GM21619 (cell line): Measurements from ENCODE around the gene EFCAB8.

ENCODE experiments used
- ATAC-seq: cut with Tn5 transposase; IDR thresholded peaks from one replicate; pipeline ENCODE4 v1.9.1; 2021; ENCODE audit not compliant: unreplicated experiment

Gene EFCAB8

GRCh38 chr20:32909896-32910571, 51.3 kb downstream of the EFCAB8 start:
- no peak for ATAC-seq

DNA sequence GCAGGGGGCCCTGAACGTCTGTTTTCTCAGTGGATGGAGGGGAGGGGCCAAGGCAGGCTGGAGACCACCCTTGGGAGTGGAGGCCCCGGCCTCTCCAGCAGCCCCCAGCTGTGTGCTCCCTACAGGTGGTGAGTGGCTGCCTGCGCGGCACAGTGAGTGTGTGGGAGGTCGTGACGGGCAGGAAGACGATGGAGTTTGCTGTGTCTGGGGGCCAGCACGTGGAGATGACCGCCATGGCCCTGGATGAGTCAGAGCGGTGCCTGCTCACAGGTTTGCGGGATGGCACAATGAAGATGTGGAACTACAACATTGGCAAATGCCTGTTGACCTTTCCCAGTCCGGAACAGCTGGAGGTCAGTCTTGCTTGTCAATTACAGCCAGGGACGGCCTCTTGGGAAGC, 52.6 kb downstream of the EFCAB8 start:
- no peak for ATAC-seq

DNA sequence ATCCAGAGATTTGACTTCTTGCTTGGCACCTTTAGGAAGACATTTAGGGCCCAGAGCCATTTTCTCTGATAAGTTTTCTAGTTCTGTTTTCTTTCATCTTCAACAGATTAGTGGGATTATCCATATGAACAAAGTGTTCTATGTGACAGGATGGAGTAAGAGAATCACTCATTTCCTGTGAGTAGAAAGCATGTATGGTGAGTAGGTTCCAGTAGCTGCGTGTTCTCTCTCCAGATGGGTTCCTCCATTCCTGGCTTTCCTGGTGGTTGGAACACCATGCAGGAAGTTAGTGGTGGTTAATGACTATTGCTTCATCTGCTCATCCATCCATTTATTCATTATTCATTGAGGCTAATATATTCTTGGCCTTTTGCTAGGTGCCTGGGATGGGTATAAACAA, 54.0 kb downstream of the EFCAB8 start:
- no peak for ATAC-seq

DNA sequence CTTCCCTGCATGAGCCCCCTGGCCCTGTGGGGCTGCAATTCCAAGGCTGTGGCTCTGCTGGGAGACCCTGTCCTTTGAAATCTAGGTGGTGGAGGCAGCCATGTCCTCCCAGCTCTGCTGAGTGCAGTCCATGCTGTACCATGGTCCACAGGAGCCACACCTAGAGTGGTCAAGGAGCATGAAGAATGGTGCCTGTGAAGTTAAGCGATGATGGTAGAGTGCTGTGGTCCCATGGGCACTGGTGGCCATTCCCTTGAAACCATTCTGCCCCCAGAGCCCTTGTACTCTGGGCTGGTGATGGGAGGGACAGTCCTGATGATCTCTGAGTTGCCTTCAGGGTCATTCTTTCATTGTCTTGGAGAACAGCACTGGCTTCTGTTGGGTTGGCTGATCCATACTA, 55.3 kb downstream of the EFCAB8 start:
- no peak for ATAC-seq

- ATAC-seq: no peak
These were observed 58.6 kb downstream of the EFCAB8 start for GRCh38 chr20:32917191-32917950.

DNA sequence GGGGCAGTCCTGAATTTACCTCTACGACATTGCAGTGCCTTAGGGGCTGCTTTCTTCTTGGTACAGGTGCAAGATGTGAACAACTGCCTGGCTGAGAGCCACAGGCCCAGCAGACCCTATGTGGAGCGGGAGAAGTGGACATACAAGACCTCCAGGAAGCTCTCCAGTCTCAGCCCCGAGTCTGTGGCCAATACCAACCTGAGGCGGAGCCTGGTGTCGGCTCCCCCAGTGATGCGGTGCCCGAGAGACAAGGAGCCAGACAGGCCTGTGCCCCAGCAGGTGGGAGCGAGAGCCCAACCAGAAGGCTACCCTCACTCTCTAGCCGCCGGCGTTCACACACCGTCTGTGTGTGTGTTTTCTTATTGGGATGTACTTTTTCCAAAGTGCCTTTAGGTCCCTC, 59.6 kb downstream of the EFCAB8 start:
- ATAC-seq: no peak

GRCh38 chr20:32918751-32919150, 60.0 kb downstream of the EFCAB8 start:
- no peak for ATAC-seq

- ATAC-seq: no peak
These were observed 61.3 kb downstream of the EFCAB8 start for GRCh38 chr20:32920066-32920465.

- no peak for ATAC-seq
These were observed 62.0 kb downstream of the EFCAB8 start for GRCh38 chr20:32920530-32921298.

DNA sequence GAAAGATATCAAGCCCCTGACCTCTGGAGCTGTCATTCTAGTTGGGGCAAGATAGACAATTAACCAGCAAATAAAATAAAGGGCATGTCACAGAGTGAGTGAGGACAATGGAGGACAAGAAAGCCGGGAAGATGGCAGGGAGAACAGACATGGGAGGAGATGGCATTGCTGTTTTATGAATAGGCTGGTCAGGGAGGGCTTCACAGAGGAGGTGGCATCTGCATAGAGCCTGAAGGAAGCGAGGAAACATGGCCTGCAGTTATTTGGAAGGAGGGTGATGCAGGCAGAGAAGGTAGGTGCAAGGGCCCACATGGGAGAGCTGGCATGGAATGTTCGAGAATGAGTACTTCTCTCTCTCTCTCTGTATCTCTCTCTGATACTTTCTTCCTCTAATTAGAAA, 63.7 kb downstream of the EFCAB8 start:
- ATAC-seq: no peak

DNA sequence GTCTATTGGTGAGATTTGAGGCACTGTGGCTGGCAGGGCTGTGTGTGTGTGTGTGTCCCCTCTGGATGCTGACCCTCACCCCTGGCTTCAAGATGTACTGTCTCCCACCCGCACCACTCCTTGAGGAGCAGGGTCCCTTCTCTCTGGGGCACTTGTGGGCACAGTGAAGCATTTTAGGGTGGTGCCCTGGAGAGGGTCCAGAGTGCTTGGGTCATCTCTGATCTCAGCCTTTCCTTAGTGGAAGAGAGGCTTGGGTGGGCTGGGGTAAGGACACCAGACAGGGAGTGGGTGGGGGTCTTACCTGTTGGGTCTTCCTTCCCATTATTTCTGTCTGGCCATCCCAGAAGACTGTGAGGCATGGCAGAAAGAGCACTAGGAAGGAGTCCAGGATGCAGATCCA, 66.1 kb downstream of the EFCAB8 start:
- no peak for ATAC-seq

DNA sequence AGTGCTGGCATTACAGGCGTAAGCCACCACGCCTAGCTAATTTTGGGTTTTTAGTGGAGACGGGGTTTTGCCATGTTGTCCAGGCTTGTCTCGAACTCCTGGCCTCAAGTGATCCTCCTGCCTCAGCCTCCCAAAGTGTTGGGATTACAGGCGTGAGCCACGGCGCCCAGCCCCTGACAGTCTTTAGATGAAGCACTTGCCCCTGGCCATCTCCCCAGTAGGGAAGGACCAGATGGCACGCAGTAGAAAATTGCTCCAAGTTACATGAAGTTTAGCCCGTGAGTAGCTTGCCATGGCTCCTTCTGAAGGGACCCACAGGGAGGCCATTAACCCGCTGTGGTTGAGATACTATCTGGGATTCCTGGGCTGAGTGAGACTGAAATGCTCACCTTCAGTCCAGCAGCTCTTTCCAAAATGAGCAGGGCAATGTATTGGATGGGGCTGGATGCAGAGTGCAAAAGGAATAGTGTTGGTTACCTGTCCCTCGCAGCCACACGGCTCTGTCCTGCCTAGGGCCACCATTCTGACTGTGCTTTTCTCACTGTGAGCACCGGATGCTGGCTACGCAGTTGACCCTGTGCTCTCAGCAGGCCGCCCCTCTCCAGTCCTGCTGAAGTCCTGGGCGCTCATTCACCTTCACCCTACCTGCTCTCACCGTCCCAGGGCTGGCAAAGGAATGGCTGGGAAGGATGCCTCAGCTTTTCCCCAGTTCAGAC, 66.9 kb downstream of the EFCAB8 start:
- ATAC-seq: no peak

DNA sequence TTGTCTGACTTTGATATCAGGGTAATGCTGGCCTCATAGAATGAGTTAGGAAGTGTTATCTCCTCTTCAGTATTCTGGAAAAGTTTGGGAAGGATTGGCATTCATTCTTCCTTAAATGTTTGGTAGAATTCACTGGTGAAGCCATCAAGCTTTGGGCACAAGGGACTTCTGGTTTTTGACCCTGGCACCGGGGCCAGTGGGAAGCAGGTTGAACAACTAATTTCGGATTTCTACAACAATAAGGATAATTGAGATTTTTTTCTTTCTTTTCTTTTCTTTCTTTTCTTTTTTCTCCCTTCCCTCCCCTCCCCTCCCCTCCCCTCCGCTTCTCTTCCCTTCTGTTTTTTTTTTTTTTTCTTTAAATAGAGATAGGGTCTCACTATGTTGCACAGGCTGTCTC, 70.4 kb downstream of the EFCAB8 start:
- ATAC-seq: no peak

DNA sequence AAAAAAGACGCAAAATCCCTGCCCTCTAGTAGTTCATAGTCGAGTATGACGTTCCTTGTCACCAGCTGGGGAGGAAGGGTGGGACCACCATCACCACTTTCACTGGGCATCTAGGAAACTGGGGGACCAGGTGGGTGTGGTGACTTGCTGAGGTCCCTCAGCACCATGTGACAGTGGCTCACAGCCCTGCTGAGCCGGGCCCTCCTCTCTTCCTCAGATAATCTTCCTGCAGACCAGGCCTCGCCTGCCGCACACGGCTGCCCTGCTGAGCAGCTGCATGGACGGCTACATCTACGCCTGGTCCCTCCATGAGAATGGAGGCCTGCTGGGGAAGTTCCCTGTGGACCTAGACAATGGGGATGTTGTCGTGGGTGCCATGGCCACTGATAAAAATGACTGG, 71.5 kb downstream of the EFCAB8 start:
- no peak for ATAC-seq

GRCh38 chr20:32930701-32931100, 72.0 kb downstream of the EFCAB8 start:
- ATAC-seq: no peak

- ATAC-seq: no peak
These were observed 75.9 kb downstream of the EFCAB8 start for GRCh38 chr20:32934580-32934979.

DNA sequence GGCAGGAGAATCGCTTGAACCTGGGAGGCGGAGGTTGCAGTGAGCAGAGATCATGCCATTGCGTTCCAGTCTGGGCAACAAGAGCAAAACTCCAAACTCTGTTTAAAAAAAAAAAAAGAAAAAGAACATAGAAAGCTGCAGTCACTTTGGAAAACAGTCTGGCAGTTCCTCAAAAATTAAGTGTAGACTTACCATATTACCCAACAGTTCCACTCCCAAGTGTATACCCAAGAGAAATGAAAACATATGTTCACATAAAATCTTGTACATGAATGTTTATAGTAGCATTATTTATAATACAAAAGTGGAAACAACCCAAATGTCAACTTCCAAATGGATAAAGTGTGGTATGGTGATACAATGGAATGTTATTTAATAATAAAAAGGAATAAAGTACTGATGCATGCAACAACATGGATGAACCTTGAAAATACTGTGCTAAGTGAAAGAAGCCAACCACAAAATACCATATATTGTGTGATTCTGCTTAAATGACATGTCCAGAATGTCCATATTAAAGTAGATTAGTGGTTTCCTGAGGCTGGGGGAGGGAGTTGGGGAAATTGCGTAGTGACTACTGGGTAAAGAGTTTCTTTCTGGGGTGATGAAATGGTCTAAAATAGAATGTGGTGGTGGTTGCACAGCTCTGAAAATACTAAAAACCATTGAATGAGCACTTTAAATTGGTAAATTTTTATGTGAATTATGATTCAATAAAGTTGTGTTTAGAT, 82.6 kb downstream of the EFCAB8 start:
- ATAC-seq: no peak

GRCh38 chr20:32943490-32944052, 84.8 kb downstream of the EFCAB8 start:
- no peak for ATAC-seq

GRCh38 chr20:32945710-32946221, 87.0 kb downstream of the EFCAB8 start:
- no peak for ATAC-seq

DNA sequence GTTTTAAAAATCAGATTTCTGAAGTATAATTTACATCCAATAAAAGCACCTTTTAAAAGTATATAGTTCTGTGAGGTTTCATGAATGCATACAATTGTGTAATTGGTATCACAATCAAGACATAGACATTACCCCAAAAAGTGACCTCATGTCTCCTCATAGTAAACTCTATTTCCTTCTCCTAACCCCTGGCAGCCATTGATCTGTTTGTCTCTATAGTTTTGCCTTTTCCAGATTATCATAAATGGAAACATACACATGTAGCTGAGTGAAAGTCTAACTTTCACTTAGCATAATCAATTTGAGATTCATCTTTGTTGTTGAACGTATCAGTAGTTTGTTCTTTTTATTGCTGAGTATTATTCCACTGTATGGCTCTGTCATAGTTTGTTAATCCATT, 87.9 kb downstream of the EFCAB8 start:
- no peak for ATAC-seq
